ENCODE results near the gene AKIRIN1.
A peak's percentile ranks its signal among the peaks of the same experiment; 100 is the strongest.
"Not testable (repeated sequence)": the region's sequence is repeated elsewhere in the genome, so short reads cannot be mapped to it uniquely, and the experiment has no call there.

The AKIRIN1 gene

GRCh38 chr1:39047374-39048229, 56.5 kb downstream of the AKIRIN1 start:
- peak; percentile 40 for DNase-seq (ENCODE audit: extremely low read depth, low read depth)
- no peak overlapping the region for H3K4me3 ChIP-seq (replicated peaks; ENCODE audit: low read depth, low read length)

DNA sequence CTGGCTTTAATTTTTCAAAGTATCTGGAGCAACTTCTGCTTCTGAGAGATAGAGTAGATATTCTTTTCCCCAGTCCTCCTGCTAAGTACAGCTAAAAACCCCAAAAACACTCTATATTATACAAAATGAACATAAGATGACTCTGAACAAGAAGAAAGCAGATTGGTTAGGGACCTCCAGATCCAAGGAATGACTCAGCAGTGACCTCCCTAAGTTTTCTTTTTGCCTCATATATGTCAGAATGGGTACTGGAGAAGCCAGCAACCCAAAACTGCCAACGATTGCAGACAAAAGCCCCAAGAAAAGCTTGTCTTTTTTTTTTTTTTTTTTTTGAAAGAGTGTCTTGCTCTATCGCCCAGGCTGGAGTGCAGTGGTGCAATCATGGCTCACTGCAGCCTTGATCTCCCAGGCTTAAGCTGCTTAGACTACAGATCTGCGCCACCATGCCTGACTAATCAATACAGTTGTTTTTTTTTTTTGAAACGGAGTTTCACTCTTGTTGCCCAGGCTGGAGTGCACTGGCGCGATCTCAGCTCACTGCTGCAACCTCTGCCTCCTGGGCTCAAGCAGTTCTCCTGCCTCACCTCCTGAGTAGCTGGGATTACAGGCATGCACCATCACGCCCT, 57.8 kb downstream of the AKIRIN1 start:
- TF ChIP-seq, protein P1, sequence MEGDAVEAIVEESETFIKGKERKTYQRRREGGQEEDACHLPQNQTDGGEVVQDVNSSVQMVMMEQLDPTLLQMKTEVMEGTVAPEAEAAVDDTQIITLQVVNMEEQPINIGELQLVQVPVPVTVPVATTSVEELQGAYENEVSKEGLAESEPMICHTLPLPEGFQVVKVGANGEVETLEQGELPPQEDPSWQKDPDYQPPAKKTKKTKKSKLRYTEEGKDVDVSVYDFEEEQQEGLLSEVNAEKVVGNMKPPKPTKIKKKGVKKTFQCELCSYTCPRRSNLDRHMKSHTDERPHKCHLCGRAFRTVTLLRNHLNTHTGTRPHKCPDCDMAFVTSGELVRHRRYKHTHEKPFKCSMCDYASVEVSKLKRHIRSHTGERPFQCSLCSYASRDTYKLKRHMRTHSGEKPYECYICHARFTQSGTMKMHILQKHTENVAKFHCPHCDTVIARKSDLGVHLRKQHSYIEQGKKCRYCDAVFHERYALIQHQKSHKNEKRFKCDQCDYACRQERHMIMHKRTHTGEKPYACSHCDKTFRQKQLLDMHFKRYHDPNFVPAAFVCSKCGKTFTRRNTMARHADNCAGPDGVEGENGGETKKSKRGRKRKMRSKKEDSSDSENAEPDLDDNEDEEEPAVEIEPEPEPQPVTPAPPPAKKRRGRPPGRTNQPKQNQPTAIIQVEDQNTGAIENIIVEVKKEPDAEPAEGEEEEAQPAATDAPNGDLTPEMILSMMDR (IDR thresholded peaks at IDR 0.05; ENCODE audit: low read depth, low read length, missing control alignments) = no peak
- no peak for DNase-seq (ENCODE audit: extremely low read depth, low read depth)
- H3K4me3 ChIP-seq (replicated peaks; ENCODE audit: low read depth, low read length) = no peak overlapping the region

More at GRCh38 chr1:39047374-39048229, 56.5 kb downstream of the AKIRIN1 start:
- TF ChIP-seq, protein P1 (IDR thresholded peaks at IDR 0.05; ENCODE audit: low read depth, low read length, missing control alignments) = no peak

- H3K4me3 ChIP-seq (replicated peaks; ENCODE audit: low read depth, low read length) = no peak overlapping the region
- DNase-seq (ENCODE audit: extremely low read depth, low read depth) = no peak
- TF ChIP-seq, protein P1 (IDR thresholded peaks at IDR 0.05; ENCODE audit: low read depth, low read length, missing control alignments) = no peak
These were observed 58.9 kb downstream of the AKIRIN1 start for GRCh38 chr1:39050001-39050400.

DNA sequence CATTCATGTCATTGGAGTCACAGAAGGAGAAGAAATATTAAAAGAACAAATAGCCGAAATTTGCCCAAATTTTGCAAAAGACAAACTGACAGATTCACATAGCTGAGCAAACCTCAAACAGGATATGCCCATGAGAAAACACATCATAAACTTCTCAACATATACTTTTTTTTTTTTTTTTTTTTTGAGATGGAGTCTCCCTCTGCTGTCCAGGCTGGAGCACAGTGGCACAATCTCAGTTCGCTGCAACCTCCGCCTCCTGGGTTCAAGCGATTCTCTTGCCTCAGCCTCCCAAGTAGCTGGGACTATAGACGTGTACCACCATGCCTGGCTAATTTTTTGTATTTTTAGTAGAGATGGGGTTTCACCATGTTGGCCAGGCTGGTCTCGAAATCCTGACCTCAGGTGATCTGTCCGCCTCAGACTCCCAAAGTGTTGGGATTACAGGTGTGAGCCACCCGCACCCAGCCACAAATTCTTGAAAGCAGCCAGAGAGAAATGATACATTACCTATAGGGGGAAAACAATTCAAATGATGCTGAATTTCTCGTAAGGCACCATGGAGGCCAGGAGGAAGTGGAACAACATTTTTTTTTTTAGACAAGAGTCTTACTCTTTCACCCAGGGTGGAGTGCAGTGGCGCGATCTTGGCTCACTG, 60.2 kb downstream of the AKIRIN1 start:
- not testable (repeated sequence) for H3K4me3 ChIP-seq (replicated peaks; ENCODE audit: low read depth, low read length); DNase-seq (ENCODE audit: extremely low read depth, low read depth)

DNA sequence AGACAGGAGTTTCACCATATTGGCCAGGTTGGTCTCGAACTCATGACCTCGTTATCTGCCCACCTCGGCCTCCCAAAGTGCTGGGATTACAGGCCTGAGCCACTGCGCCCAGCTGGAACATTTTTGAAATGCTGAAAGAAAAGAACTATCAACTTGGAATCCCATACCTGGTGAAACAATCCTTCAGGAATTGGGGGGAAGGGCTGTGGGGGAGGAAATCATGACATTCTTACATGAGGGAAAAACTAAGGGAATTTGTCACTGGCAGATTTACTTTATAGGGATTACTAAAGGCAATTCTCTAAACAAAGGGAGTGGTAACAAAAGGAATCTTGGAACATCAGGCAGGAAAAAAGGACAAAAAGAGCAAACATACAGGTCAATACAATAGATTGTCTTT, 60.9 kb downstream of the AKIRIN1 start:
- DNase-seq (ENCODE audit: extremely low read depth, low read depth) = no peak
- H3K4me3 ChIP-seq (replicated peaks; ENCODE audit: low read depth, low read length) = no peak overlapping the region
- TF ChIP-seq, protein P1 (IDR thresholded peaks at IDR 0.05; ENCODE audit: low read depth, low read length, missing control alignments) = no peak

GRCh38 chr1:39055213-39055710, 64.2 kb downstream of the AKIRIN1 start:
- not testable (repeated sequence) for DNase-seq (ENCODE audit: extremely low read depth, low read depth); H3K4me3 ChIP-seq (replicated peaks; ENCODE audit: low read depth, low read length)
